HG03521 (cell line): Measurements from ENCODE around the gene RBFOX2.
"Not testable (repeated sequence)": the region's sequence is repeated elsewhere in the genome, so short reads cannot be mapped to it uniquely, and the experiment has no call there.

Experiments used
- ATAC-seq: cut with Tn5 transposase; IDR thresholded peaks from one replicate; pipeline ENCODE4 v1.9.1; 2021; ENCODE audit warnings: mild to moderate bottlenecking, moderate library complexity; ENCODE audit not compliant: unreplicated experiment

RBFOX2 gene

GRCh38 chr22:35726398-35726797, 302.2 kb downstream of the RBFOX2 start:
- ATAC-seq: no peak

GRCh38 chr22:35725521-35725920, 303.1 kb downstream of the RBFOX2 start:
- no peak for ATAC-seq

DNA sequence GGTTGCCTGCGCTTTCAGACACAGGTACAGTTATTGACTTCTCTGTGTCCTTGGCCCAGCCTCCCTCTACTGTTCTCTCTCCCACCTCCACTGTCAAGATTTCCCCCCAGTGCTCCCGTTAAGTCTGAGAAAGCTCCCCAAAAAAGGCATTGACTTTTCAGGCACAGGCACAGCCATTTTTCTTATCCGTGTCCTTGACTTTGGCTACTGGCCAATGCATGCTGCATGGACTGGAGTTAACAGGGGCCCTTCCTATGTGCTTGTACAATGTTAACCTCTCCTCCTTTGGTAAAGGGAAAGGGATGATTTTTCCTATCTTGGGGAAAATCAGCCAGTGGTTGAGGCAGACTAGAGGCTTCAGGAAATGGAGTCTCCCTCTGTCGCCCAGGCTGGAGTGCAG, 306.7 kb downstream of the RBFOX2 start:
- no peak for ATAC-seq

GRCh38 chr22:35719212-35719875, 309.3 kb downstream of the RBFOX2 start:
- no peak for ATAC-seq

DNA sequence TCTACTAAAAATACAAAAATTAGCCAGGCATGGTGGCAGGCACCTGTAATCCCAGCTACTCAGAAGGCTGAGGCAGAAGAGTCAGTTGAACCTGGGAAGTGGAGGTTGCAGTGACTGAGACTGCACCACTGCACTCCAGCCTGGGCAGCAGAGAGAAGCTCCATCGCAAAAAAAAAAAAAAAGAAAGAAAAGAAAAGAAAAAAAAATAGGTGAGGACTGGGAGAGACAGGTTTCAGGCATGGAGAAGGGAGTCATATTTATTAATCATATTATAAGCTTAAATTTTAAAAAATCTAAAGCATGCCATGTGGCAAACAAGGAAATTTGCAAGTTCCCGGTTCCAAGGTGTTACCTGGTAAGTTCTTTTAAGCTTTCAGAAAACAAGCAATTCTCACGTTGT, 311.1 kb downstream of the RBFOX2 start, which contains the start of gene APOL5:
APOL5 (plus strand) TSS at position 301 of the 400 bp plus-strand sequence; CDS start at position 301, 0 bp downstream.
- ATAC-seq: no peak

DNA sequence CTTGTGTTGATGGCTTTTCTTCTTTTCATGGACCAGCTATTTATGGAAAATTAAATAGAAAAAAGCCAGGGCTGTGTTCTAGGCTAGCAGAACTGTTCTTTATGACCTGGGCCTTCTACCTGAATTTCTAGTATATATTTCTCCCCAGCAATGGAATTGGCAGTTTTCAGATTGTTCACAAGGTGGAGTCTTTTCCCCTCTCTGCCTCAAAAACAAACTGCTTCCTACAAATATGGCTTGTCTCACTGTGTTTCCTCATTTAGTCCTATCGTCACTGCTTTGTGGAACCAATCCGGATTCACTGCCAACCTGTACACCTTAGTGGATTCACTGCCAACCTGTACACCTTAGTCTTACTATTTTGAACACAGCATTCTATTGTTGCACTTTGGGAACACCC, 316.0 kb downstream of the RBFOX2 start:
- no peak for ATAC-seq

DNA sequence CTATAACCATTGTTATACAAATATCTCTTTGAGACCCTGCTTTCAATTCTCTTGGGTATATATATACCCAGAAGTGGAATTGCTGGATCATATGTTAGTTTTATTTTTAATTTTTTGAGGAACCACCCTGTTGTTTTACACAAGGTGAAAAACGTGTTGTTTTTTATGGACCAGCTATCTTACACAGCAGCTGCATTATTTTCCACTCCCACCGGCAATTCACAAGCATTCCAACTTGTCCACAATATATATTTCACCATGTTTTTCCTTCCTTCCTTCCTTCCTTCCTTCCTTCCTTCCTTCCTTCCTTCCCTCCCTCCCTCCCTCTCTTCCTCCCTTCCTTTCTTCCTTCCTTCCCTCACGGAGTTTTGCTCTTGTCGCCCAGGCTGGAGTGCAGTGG, 317.3 kb downstream of the RBFOX2 start:
- ATAC-seq: no peak

- ATAC-seq: no peak
Observed at GRCh38 chr22:35708917-35709316, 319.7 kb downstream of the RBFOX2 start.

GRCh38 chr22:35708453-35708852, 320.2 kb downstream of the RBFOX2 start:
- ATAC-seq: no peak

DNA sequence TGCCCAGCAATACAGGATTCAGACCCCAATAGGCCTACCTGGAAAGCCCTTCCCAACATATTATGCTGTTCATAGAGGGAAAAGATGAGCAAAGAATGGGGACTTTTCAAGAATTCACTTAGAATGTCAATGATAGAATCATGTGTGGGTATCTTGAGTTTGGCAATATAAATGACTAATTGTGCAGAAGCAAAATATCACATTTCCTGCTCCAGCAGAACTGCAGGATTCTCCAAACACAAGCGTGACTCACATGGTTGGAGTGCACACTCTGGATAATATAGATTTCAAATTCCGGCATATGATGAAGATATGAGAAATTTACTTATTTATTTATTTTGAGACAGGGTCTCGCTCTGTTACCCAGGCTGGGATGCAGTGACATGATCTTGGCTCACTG, 323.5 kb downstream of the RBFOX2 start:
- ATAC-seq: no peak

GRCh38 chr22:35703861-35704584, 324.6 kb downstream of the RBFOX2 start:
- ATAC-seq: no peak

GRCh38 chr22:35699852-35700251, 328.8 kb downstream of the RBFOX2 start:
- ATAC-seq: not testable (repeated sequence)

GRCh38 chr22:35697142-35697541, 331.5 kb downstream of the RBFOX2 start:
- ATAC-seq: no peak

GRCh38 chr22:35695202-35695601, 333.4 kb downstream of the RBFOX2 start:
- no peak for ATAC-seq

DNA sequence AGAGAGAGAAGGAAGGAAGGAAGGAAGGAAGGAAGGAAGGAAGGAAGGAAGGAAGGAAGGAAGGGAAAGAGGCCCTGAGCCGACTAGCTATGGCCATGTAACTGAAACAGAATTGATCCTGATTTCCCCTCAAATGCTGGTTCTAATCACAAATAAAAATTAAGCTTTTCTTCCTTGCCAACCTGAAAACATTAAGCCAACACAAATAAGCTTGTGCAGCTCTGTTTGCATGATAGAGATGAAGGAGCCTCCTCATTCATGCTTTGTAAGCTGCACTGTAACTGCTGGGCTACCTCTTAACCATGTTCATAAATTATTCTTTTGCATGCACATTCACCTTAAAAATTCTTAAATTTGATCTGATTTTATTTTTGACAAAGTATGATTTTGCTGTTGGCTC, 338.6 kb downstream of the RBFOX2 start:
- ATAC-seq: no peak

- ATAC-seq: no peak
Observed at GRCh38 chr22:35688913-35689675, 339.5 kb downstream of the RBFOX2 start.
